ENCODE results near the gene EFHC1. TPM values are rescaled to one million over a fixed set of nuclear protein-coding genes. Genes with fewer than 3 reads are reported as not detected.

The EFHC1 gene
- total RNA-seq, 1 experiment from 2014 or later = 15.5 TPM

- POLR2A ChIA-PET = no interaction called here
- DNase-seq (ENCODE audit: low spot score) = no peak
- H3K4me1 Mint-ChIP-seq = peaks cover 5% of the 10 kb centered on the region; the same call in 1 of the 2 replicates
- CTCF ChIA-PET = no interaction called here
- no peak for ATAC-seq
- no peaks in the 10 kb centered on the region for H3K27me3 Mint-ChIP-seq (ENCODE audit: low read depth)
- H3K9me3 Mint-ChIP-seq = no peaks in the 10 kb centered on the region
- H3K27ac Mint-ChIP-seq = no peak overlapping the region
- H3K36me3 Mint-ChIP-seq = no peaks in the 10 kb centered on the region
- no peak overlapping the region for H3K4me3 Mint-ChIP-seq
- TF ChIP-seq MAX (CRISPR knock-in tag; IDR thresholded peaks at IDR 0.05) = no peak
- no peak for TF ChIP-seq NR2C2 (CRISPR knock-in tag; IDR thresholded peaks at IDR 0.05)
- TF ChIP-seq ETV6 (CRISPR knock-in tag; IDR thresholded peaks at IDR 0.05) = no peak
- no peak for TF ChIP-seq TEAD4 (CRISPR knock-in tag; IDR thresholded peaks at IDR 0.05)
- TF ChIP-seq FOXP1 (CRISPR knock-in tag; IDR thresholded peaks at IDR 0.05; ENCODE audit: borderline replicate concordance) = no peak
- no peak for TF ChIP-seq ZNF532 (CRISPR knock-in tag; IDR thresholded peaks at IDR 0.05; ENCODE audit: borderline replicate concordance)
- TF ChIP-seq E2F5 (CRISPR knock-in tag; IDR thresholded peaks at IDR 0.05) = no peak
- no peak for TF ChIP-seq CREB1 (CRISPR knock-in tag; IDR thresholded peaks at IDR 0.05)
- TF ChIP-seq FOXJ3 (CRISPR knock-in tag; IDR thresholded peaks at IDR 0.05; ENCODE audit: borderline replicate concordance) = no peak
- TF ChIP-seq IRF2 (CRISPR knock-in tag; IDR thresholded peaks at IDR 0.05; ENCODE audit: borderline replicate concordance, low read depth) = no peak
- TF ChIP-seq ZNF232 (CRISPR knock-in tag; IDR thresholded peaks at IDR 0.05) = no peak
- no peak for TF ChIP-seq ATF6 (CRISPR knock-in tag; IDR thresholded peaks at IDR 0.05)
- no peak for TF ChIP-seq SP1 (CRISPR knock-in tag; conservative IDR thresholded peaks at IDR 0.05)
Measured at GRCh38 chr6:52474173-52474572, 54.0 kb downstream of the EFHC1 start.

GRCh38 chr6:52475307-52475706 lies 55.2 kb downstream of the EFHC1 start:
- ChIA-PET POLR2A (no interaction called here), CTCF (no interaction called here)
- Mint-ChIP-seq H3K27ac (no peak overlapping the region), H3K4me1 (peaks cover 5% of the 10 kb centered on the region; the same call in 1 of the 2 replicates), H3K36me3 (no peaks in the 10 kb centered on the region), H3K27me3 (ENCODE audit: low read depth) (no peaks in the 10 kb centered on the region), H3K4me3 (no peak overlapping the region), H3K9me3 (no peaks in the 10 kb centered on the region)
- DNase-seq (ENCODE audit: low spot score) (no peak), ATAC-seq (no peak)
- no peak for TF ChIP-seq ZNF263 (CRISPR knock-in tag; IDR thresholded peaks at IDR 0.05; ENCODE audit: low read depth)
- no peak for TF ChIP-seq ZSCAN18 (CRISPR knock-in tag; IDR thresholded peaks at IDR 0.05)
- no peak for TF ChIP-seq ELF4 (CRISPR knock-in tag; IDR thresholded peaks at IDR 0.05; ENCODE audit: low read depth)

All from WTC11 (cell line).